ENCODE results near the gene PTPN23. TPM values are rescaled to one million over a fixed set of nuclear protein-coding genes. Genes with fewer than 3 reads are reported as not detected.

PTPN23 gene
- 10 to 100 TPM; 14.9 to 25.8 (median 16.9) TPM for total RNA-seq
- long read RNA-seq, partial matches to known transcripts, result 1 of 1 reads
- long read RNA-seq, other reads (novel, unspliced or antisense), result 0 of 1 reads

- no peak for TF ChIP-seq CTCF (IDR thresholded peaks at IDR 0.05)
- TF ChIP-seq POLR2A (IDR thresholded peaks at IDR 0.05), result peak; percentile 91
- peak; percentile 82 to 91 (median 88) for ATAC-seq
- no peaks in the 10 kb centered on the region for H3K27me3 ChIP-seq
- H3K4me1 ChIP-seq, result peaks cover 0 to 33% (median 9%) of the 10 kb centered on the region in 4 donors
- DNase-seq, result peak; percentile 99 to 100 (median 99)
- peak within 1 kb of the TSS; percentile 95 to 99 (median 96) for H3K4me3 ChIP-seq
- no peaks in the 10 kb centered on the region for H3K36me3 ChIP-seq
- no peaks in the 10 kb centered on the region for H3K9me3 ChIP-seq
- peak within 1 kb of the TSS; percentile 92 to 97 (median 96) for H3K27ac ChIP-seq
- WGBS (ENCODE audit: insufficient coverage, low coverage, low lambda C conversion rate, missing lambda C conversion rate), result 0% methylated on average over 5 of the region's 61 CpGs
- intact Hi-C loops (cut with DNase I), result no loop called here
Measured at GRCh38 chr3:47380601-47381316, at the start of gene PTPN23. Gene PTPN23 (plus strand): TSS chr3:47381021. CDS start chr3:47381097, 76 bp downstream.

DNA sequence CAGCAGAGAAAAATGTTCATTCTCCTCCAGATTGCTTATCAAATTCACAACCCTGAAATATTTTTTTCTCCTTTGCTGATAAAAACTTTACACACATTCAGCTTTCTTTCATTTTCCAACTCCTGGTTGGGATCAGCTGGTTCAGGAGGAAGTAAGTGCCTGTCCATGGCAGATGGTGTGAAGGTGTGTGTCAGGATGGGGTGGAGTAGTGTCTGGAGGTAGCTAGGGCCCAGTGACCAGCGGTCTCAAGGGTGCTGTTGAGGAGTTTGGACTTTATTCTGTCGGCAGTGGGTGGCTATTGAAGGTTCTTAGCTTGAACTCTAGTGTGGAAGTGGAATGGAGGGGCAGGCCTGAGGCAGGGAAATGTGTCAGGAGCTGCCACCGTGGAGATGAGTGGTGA lies 46.9 kb upstream of the PTPN23 start:
- H3K36me3 ChIP-seq, result peaks cover 0 to 76% (median 19%) of the 10 kb centered on the region in 4 donors
- intact Hi-C loops (cut with DNase I), result no loop called here
- 74% methylated on average over 3 of the region's 3 CpGs for WGBS (ENCODE audit: insufficient coverage, low coverage, low lambda C conversion rate, missing lambda C conversion rate)

GRCh38 chr3:47337656-47338055 lies 43.2 kb upstream of the PTPN23 start:
- H3K9me3 ChIP-seq, result no peaks in the 10 kb centered on the region
- ATAC-seq (no peak), DNase-seq (no peak)
- H3K27ac ChIP-seq, result no peak overlapping the region
- peaks cover 0 to 53% (median 17%) of the 10 kb centered on the region in 4 donors for H3K36me3 ChIP-seq
- H3K4me1 ChIP-seq, result peaks cover 0 to 5% (median 2%) of the 10 kb centered on the region in 4 donors
- H3K4me3 ChIP-seq, result no peak overlapping the region
- intact Hi-C loops (cut with DNase I), result no loop called here
- no peaks in the 10 kb centered on the region for H3K27me3 ChIP-seq
- no peak for TF ChIP-seq POLR2A (IDR thresholded peaks at IDR 0.05)
- TF ChIP-seq CTCF (IDR thresholded peaks at IDR 0.05), result no peak
- WGBS (ENCODE audit: insufficient coverage, low coverage, low lambda C conversion rate, missing lambda C conversion rate), result 100% methylated on average over 3 of the region's 5 CpGs

More for the DNA sequence above, 46.9 kb upstream of the PTPN23 start:
- Histone ChIP-seq H3K9me3 (no peaks in the 10 kb centered on the region), H3K27ac (no peak overlapping the region), H3K4me3 (no peak overlapping the region), H3K4me1 (no peaks in the 10 kb centered on the region), H3K27me3 (no peaks in the 10 kb centered on the region)
- DNase-seq (no peak), ATAC-seq (no peak)
- no peak for TF ChIP-seq CTCF (IDR thresholded peaks at IDR 0.05)

DNA sequence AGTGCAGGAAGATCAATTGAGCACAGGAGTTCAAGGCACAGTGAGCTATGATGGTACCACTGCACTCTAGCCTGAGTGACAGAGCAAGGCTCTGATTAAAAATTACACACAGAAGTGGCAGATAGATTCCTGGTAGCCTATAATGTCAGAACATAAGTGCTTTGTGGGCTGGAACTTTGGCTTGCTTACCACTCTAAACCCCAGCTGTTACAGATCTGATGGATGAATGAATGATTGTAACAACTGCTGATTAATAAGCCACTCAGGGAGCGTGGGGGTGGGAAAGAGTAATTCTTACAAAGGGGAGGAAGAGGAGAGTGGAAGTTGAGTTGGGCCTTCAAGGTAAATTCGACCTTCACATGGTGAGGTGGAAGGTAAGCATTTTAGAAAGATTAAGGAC lies 40.9 kb upstream of the PTPN23 start:
- intact Hi-C loops (cut with DNase I), result no loop called here
- Histone ChIP-seq H3K27me3 (no peaks in the 10 kb centered on the region), H3K27ac (no peak overlapping the region), H3K4me1 (peaks cover 0 to 12% (median 5%) of the 10 kb centered on the region in 4 donors), H3K36me3 (peaks cover 0 to 40% (median 11%) of the 10 kb centered on the region in 4 donors), H3K9me3 (no peaks in the 10 kb centered on the region), H3K4me3 (no peak overlapping the region)
- WGBS (ENCODE audit: insufficient coverage, low coverage, low lambda C conversion rate, missing lambda C conversion rate), result 100% methylated on average over 2 of the region's 2 CpGs
- no peak for TF ChIP-seq CTCF (IDR thresholded peaks at IDR 0.05)
- no peak for TF ChIP-seq POLR2A (IDR thresholded peaks at IDR 0.05)
- ATAC-seq (no peak), DNase-seq (no peak)

Data from right lobe of liver (tissue), 6 donors.